PFSK-1 (cell line): ENCODE measurements around the gene MARK1.

Source experiments
- FOXP2 ChIP-seq: optimal IDR thresholded peaks from 2 replicates; pipeline ENCODE3; 2011; ENCODE audit warnings: borderline replicate concordance, control low read depth, inconsistent platforms; ENCODE audit not compliant: insufficient read depth; ENCODE audit errors: extremely low read length, extremely low read depth
- POLR2AphosphoS5 ChIP-seq: IDR thresholded peaks from 2 replicates; pipeline ENCODE4 v1.6.1; 2012; ENCODE audit warnings: low read depth, mild to moderate bottlenecking, control low read depth, low read length, moderate library complexity
- SIN3A ChIP-seq: IDR thresholded peaks from 2 replicates; pipeline ENCODE4 v1.6.1; 2012; ENCODE audit warnings: mild to moderate bottlenecking, low read length, moderate library complexity, borderline replicate concordance; ENCODE audit not compliant: insufficient read depth
- TAF1 ChIP-seq: IDR thresholded peaks from 2 replicates; pipeline ENCODE4 v1.6.1; 2012; ENCODE audit warnings: low read length, control low read depth, borderline replicate concordance; ENCODE audit not compliant: insufficient read depth
- TF ChIP-seq, protein P1 (sequence below), 2 experiments: IDR thresholded peaks; 2 replicates each; pipeline versions ENCODE4 v1.6.1 to v1.8.0; 2011 to 2012; ENCODE audit warnings: low read depth in 2 of 2, low read length in 2 of 2, control low read depth in 1 of 2, inconsistent platforms in 1 of 2, mild to moderate bottlenecking in 1 of 2, moderate library complexity in 1 of 2; ENCODE audit not compliant: insufficient read depth in 1 of 2

DNA sequence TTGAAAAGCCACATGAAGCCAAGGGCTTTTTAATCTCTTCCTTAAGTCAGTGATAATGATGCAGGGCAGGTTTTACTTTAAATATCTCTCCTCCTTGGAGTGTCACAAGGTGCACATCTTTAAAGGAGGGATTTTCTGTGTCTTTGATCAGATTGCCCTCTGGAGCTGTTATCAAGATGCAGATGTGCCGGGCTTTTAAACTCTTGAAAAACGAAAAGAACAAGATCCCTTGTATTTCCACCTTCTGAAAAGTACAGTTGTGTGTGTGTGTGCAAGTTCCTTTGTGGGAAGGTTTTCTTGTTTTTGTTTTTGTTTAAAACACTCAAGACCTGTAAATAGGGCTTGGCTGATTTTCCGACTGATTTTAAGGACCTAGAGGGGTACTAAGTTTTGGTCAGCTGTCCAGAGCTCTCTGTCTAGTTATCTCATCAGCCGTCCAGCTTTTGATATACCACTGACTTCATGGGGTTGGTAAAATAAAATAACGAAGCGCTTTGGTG is 1.6 kb downstream of the MARK1 start:
- TF ChIP-seq FOXP2 (no peak), SIN3A (no peak), POLR2AphosphoS5 (no peak), TAF1 (no peak)
- TF ChIP-seq, protein P1, sequence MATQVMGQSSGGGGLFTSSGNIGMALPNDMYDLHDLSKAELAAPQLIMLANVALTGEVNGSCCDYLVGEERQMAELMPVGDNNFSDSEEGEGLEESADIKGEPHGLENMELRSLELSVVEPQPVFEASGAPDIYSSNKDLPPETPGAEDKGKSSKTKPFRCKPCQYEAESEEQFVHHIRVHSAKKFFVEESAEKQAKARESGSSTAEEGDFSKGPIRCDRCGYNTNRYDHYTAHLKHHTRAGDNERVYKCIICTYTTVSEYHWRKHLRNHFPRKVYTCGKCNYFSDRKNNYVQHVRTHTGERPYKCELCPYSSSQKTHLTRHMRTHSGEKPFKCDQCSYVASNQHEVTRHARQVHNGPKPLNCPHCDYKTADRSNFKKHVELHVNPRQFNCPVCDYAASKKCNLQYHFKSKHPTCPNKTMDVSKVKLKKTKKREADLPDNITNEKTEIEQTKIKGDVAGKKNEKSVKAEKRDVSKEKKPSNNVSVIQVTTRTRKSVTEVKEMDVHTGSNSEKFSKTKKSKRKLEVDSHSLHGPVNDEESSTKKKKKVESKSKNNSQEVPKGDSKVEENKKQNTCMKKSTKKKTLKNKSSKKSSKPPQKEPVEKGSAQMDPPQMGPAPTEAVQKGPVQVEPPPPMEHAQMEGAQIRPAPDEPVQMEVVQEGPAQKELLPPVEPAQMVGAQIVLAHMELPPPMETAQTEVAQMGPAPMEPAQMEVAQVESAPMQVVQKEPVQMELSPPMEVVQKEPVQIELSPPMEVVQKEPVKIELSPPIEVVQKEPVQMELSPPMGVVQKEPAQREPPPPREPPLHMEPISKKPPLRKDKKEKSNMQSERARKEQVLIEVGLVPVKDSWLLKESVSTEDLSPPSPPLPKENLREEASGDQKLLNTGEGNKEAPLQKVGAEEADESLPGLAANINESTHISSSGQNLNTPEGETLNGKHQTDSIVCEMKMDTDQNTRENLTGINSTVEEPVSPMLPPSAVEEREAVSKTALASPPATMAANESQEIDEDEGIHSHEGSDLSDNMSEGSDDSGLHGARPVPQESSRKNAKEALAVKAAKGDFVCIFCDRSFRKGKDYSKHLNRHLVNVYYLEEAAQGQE (IDR thresholded peaks at IDR 0.05; ENCODE audit: insufficient read depth in 1 of 2, low read depth in 2 of 2, low read length in 2 of 2) = no peak
